Measurements from ENCODE around the gene GCFC2. TPM values are rescaled to one million over a fixed set of nuclear protein-coding genes. Genes with fewer than 3 reads are reported as not detected.
"Not testable (repeated sequence)": the region's sequence is repeated elsewhere in the genome, so short reads cannot be mapped to it uniquely, and the experiment has no call there.

GCFC2 gene
- total RNA-seq, 2 donors from 2014 or later, result 17.1 to 22.4 TPM

DNA sequence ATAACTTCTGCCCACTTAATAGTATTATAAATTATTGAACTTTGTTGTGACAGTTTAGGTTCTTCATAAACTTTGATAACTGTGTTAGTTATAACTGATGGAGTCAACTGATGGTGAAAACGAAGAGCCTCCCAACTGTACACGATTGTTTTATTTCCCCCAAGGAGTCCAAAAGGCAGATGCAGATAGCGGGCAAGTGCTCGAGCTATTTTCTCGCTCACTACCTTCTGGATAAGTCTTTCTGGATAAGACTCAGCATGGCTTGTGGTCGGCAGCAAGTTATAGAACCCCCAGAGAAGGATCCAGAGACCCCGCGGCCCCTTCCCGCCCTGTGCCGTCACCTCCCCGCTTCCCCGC lies 517 bp downstream of the GCFC2 start:
- H3K4me1 Mint-ChIP-seq, result peaks cover 17% of the 10 kb centered on the region
- H3K27ac Mint-ChIP-seq, result peak overlapping the region; percentile 95
- no peak for ATAC-seq
- H3K36me3 Mint-ChIP-seq (ENCODE audit: low read depth), result peaks cover 2% of the 10 kb centered on the region
- no peak for DNase-seq
- peaks cover 6% of the 10 kb centered on the region for H3K27me3 Mint-ChIP-seq
- peak overlapping the region; percentile 90 for H3K4me3 Mint-ChIP-seq
- no peaks in the 10 kb centered on the region for H3K9me3 ChIP-seq (ENCODE audit: control insufficient read depth, low read length, poor library complexity, severe bottlenecking)

- Mint-ChIP-seq H3K36me3 (ENCODE audit: low read depth) (peaks cover 5% of the 10 kb centered on the region), H3K27ac (peak overlapping the region; percentile 95), H3K4me1 (peaks cover 17% of the 10 kb centered on the region), H3K27me3 (no peaks in the 10 kb centered on the region), H3K4me3 (peak overlapping the region; percentile 89)
- ATAC-seq, result no peak
- DNase-seq, result no peak
- no peaks in the 10 kb centered on the region for H3K9me3 ChIP-seq (ENCODE audit: control insufficient read depth, low read length, poor library complexity, severe bottlenecking)
Observed at GRCh38 chr2:75709297-75709696, 1.4 kb downstream of the GCFC2 start.

DNA sequence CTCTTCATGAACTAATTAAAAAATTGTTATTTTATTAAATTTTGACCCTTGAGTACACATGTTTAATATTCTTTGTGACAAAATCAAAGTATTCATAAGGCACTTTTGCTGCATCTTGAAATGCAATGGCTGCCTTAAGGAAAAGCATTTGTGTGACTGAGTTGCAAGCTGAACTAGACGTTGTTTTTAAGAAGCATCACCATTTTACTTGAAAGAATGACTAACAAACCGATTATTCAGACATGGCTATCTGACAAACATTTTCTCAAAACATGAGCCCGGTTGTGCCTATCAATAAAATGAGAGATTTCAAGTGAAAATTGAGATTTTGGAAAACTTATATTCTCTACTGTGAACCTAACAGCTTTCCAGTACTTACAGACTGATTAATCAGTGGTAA lies 2.8 kb downstream of the GCFC2 start:
- Mint-ChIP-seq H3K27me3 (no peaks in the 10 kb centered on the region), H3K27ac (no peak overlapping the region), H3K36me3 (ENCODE audit: low read depth) (peaks cover 8% of the 10 kb centered on the region), H3K4me3 (peak overlapping the region; percentile 19), H3K4me1 (peaks cover 23% of the 10 kb centered on the region)
- no peak for DNase-seq
- no peak for ATAC-seq
- no peaks in the 10 kb centered on the region for H3K9me3 ChIP-seq (ENCODE audit: control insufficient read depth, low read length, poor library complexity, severe bottlenecking)

GRCh38 chr2:75705921-75706320 lies 4.8 kb downstream of the GCFC2 start:
- Mint-ChIP-seq H3K27ac (peak overlapping the region; percentile 34), H3K4me3 (no peak overlapping the region), H3K4me1 (peaks cover 20% of the 10 kb centered on the region), H3K36me3 (ENCODE audit: low read depth) (peaks cover 11% of the 10 kb centered on the region), H3K27me3 (no peaks in the 10 kb centered on the region)
- ATAC-seq (no peak), DNase-seq (no peak)
- no peaks in the 10 kb centered on the region for H3K9me3 ChIP-seq (ENCODE audit: control insufficient read depth, low read length, poor library complexity, severe bottlenecking)

DNA sequence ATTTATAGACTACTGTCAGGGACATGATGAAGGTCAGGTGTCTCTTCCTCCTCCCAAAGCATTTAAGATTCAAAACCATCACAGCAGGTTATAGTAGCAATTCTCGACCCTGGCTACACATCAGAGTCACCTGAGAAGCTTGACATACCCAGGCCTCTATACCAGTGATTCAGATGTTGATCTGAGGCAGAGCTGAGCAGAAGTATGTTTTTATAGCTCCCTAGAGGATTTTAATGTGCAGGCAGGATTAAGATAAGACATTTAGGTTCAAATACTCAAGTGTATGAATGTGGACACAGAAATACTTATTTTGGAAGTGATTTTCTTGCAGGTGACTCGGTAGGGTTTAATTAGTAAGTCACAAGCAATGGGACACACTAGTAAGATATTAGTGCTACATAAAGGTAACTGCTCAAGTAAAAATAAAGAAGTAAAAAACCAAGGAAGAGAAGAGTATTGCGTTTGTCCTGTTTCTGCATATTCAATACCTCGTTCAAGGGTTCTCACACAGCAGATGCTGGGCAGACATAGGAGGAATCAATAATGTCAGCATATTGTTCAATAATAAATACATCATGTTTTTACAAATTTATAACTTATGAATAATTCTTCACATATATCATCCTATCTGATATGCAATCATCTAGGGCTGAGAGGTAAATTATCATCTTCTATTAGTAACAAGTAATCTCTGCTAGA lies 7.0 kb downstream of the GCFC2 start:
- Mint-ChIP-seq H3K4me1 (peaks cover 13% of the 10 kb centered on the region), H3K27me3 (no peaks in the 10 kb centered on the region), H3K36me3 (ENCODE audit: low read depth) (peaks cover 13% of the 10 kb centered on the region), H3K4me3 (no peak overlapping the region), H3K27ac (no peak overlapping the region)
- ATAC-seq, result no peak
- no peak for DNase-seq
- no peaks in the 10 kb centered on the region for H3K9me3 ChIP-seq (ENCODE audit: control insufficient read depth, low read length, poor library complexity, severe bottlenecking)

DNA sequence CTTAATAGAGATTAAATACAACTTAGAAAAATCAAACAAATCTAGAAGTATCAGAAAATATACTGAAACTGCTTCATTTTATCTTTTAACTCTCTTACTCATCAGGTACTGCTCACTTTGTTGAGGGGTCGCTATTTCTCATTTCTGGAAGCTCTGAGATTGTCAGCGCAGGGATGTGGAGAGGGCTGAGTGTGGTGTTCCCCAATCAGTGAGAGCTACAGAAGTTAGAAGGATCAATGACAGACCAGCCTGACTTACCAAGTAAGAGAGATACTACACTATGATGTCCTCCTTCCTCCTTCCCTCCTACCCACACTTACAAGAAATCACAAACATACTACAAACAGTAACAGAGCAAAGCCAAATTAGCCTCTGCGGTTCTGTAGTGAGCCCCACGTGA lies 8.1 kb downstream of the GCFC2 start:
- H3K36me3 Mint-ChIP-seq (ENCODE audit: low read depth), result peaks cover 14% of the 10 kb centered on the region
- DNase-seq (no peak), ATAC-seq (no peak)
- H3K27ac Mint-ChIP-seq, result no peak overlapping the region
- peaks cover 11% of the 10 kb centered on the region for H3K4me1 Mint-ChIP-seq
- no peak overlapping the region for H3K4me3 Mint-ChIP-seq
- H3K9me3 ChIP-seq (ENCODE audit: control insufficient read depth, low read length, poor library complexity, severe bottlenecking), result no peaks in the 10 kb centered on the region
- H3K27me3 Mint-ChIP-seq, result no peaks in the 10 kb centered on the region

DNA sequence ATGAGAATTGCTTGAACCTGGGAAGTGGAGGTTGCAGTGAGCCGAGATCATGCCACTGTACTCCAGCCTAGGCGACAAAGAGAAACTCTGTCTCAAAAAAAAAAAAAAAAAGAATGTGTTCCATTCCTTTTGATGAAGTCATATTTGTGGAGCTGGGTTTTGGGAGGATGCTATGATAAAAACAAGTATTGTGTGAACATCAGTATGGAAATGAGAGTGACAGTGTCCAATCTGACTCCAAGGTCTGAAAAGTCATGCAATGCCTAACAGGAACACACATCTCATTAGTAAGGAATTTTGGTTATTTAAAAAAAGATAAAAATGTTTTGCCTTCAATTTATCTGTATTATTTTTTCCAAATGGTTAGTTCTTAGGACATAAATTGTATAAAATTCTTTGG lies 11.8 kb downstream of the GCFC2 start:
- Mint-ChIP-seq H3K36me3 (ENCODE audit: low read depth) (peaks cover 10% of the 10 kb centered on the region), H3K27ac (no peak overlapping the region), H3K4me1 (peaks cover 4% of the 10 kb centered on the region), H3K27me3 (no peaks in the 10 kb centered on the region), H3K4me3 (no peak overlapping the region)
- ATAC-seq, result no peak
- H3K9me3 ChIP-seq (ENCODE audit: control insufficient read depth, low read length, poor library complexity, severe bottlenecking), result no peaks in the 10 kb centered on the region
- DNase-seq, result no peak

GRCh38 chr2:75688196-75688595 lies 22.5 kb downstream of the GCFC2 start:
- ATAC-seq, result no peak
- H3K27ac Mint-ChIP-seq, result no peak overlapping the region
- peaks cover 12% of the 10 kb centered on the region for H3K36me3 Mint-ChIP-seq (ENCODE audit: low read depth)

GRCh38 chr2:75683430-75683829 lies 27.3 kb downstream of the GCFC2 start:
- H3K4me1 Mint-ChIP-seq, result peaks cover 18% of the 10 kb centered on the region
- not testable (repeated sequence) for H3K9me3 ChIP-seq (ENCODE audit: control insufficient read depth, low read length, poor library complexity, severe bottlenecking); H3K4me3 Mint-ChIP-seq; H3K27ac Mint-ChIP-seq; DNase-seq; H3K27me3 Mint-ChIP-seq; ATAC-seq
- peaks cover 16% of the 10 kb centered on the region for H3K36me3 Mint-ChIP-seq (ENCODE audit: low read depth)

More at GRCh38 chr2:75688196-75688595, 22.5 kb downstream of the GCFC2 start:
- no peaks in the 10 kb centered on the region for H3K27me3 Mint-ChIP-seq
- H3K9me3 ChIP-seq (ENCODE audit: control insufficient read depth, low read length, poor library complexity, severe bottlenecking), result no peaks in the 10 kb centered on the region
- H3K4me3 Mint-ChIP-seq, result no peak overlapping the region
- H3K4me1 Mint-ChIP-seq, result peaks cover 11% of the 10 kb centered on the region
- no peak for DNase-seq

DNA sequence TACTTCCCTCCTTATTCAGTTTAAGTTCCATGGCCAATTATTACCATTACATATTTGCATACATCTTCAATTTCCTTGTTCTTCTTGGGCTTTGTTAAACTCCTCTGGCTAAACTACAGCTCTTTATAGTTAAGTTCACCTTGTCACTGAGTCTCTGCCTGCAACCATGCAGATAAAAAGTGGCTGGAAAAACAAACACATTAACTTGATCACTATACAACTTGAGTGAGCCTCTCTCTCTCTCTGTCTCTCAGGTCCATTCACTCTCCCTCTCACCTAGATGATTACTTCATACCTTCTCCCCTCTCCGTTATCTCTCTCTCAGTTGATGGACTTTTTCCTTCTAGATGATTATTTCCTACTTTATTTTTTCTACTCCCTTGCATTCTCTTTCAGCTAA lies 30.3 kb downstream of the GCFC2 start:
- Mint-ChIP-seq H3K27me3 (no peaks in the 10 kb centered on the region), H3K36me3 (ENCODE audit: low read depth) (peaks cover 7% of the 10 kb centered on the region), H3K27ac (no peak overlapping the region), H3K4me1 (peaks cover 18% of the 10 kb centered on the region), H3K4me3 (no peak overlapping the region)
- ATAC-seq (no peak), DNase-seq (no peak)
- no peaks in the 10 kb centered on the region for H3K9me3 ChIP-seq (ENCODE audit: control insufficient read depth, low read length, poor library complexity, severe bottlenecking)

DNA sequence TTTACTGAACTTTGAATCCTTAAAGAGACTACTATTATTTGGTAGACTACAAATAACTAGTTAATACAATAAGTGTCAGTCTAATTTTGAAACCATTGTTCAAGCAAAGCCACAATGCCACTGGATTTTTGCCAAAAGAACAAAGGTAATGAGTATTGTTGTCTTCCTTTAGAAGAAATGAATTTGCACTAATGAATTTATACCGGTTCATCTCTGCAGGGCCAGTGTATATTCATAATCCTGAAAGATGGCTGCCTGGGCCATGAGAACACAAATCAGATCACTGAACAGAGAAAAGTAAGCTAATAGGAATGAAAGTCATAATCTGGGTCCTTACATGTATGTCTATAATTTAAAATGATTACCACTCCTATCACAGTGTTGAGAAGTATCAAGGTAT lies 31.2 kb downstream of the GCFC2 start:
- Mint-ChIP-seq H3K27me3 (no peaks in the 10 kb centered on the region), H3K4me3 (no peak overlapping the region), H3K27ac (peak overlapping the region; percentile 53), H3K36me3 (ENCODE audit: low read depth) (peaks cover 4% of the 10 kb centered on the region), H3K4me1 (peaks cover 15% of the 10 kb centered on the region)
- DNase-seq, result no peak
- H3K9me3 ChIP-seq (ENCODE audit: control insufficient read depth, low read length, poor library complexity, severe bottlenecking), result no peaks in the 10 kb centered on the region
- no peak for ATAC-seq

DNA sequence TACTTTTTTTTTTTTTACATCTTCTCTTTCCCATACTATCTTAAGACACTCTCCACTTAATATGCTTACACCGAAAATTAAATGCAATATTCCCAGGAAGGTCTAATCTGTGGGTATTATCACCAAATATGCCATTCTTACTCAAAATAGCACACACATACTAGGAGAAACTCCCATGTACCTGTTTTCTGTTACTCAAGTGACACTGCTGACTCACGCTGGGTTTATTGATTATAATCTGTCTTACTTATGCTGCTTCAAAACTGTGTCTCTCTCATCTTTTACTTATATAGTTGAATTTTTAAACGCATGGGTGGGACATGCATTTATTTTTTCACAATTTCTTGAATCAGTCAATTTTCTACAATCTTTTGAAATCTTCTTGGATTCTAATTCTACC lies 34.3 kb downstream of the GCFC2 start:
- Mint-ChIP-seq H3K27me3 (no peaks in the 10 kb centered on the region), H3K4me3 (no peak overlapping the region), H3K4me1 (peaks cover 10% of the 10 kb centered on the region), H3K27ac (no peak overlapping the region), H3K36me3 (ENCODE audit: low read depth) (peaks cover 2% of the 10 kb centered on the region)
- DNase-seq (no peak), ATAC-seq (no peak)
- no peaks in the 10 kb centered on the region for H3K9me3 ChIP-seq (ENCODE audit: control insufficient read depth, low read length, poor library complexity, severe bottlenecking)

GRCh38 chr2:75675908-75676307 lies 34.8 kb downstream of the GCFC2 start:
- no peak for ATAC-seq
- Mint-ChIP-seq H3K36me3 (ENCODE audit: low read depth) (peaks cover 2% of the 10 kb centered on the region), H3K27me3 (no peaks in the 10 kb centered on the region)

DNA sequence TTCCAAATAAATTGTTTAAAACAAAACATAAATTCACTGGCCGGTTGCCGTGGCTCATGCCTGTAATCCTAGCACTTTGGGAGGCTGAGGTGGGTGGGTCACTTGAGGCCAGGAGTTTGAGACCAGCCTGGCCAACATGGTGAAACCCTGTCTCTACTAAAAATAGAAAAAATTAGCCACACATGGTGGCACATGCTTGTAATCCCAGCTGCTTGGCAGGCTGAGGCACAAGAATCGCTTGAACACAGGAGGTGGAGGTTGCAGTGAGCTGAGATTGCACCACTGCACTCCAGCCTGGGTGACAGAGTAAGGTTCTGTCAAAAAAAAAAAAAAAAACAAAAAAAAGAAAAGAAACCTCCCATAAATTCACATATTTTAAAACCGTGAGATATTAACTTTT lies 35.3 kb downstream of the GCFC2 start:
- not testable (repeated sequence) for ATAC-seq; H3K36me3 Mint-ChIP-seq (ENCODE audit: low read depth); H3K4me3 Mint-ChIP-seq; H3K9me3 ChIP-seq (ENCODE audit: control insufficient read depth, low read length, poor library complexity, severe bottlenecking); H3K27me3 Mint-ChIP-seq; DNase-seq; H3K4me1 Mint-ChIP-seq; H3K27ac Mint-ChIP-seq

More at GRCh38 chr2:75675908-75676307, 34.8 kb downstream of the GCFC2 start:
- Mint-ChIP-seq H3K27ac (no peak overlapping the region), H3K4me3 (no peak overlapping the region), H3K4me1 (peaks cover 10% of the 10 kb centered on the region)
- DNase-seq, result no peak
- no peaks in the 10 kb centered on the region for H3K9me3 ChIP-seq (ENCODE audit: control insufficient read depth, low read length, poor library complexity, severe bottlenecking)

All from T-helper 17 cell (primary cell).